Brain pericyte (primary cell): ENCODE data around the gene POC1B.

Experiments
- DNase-seq: peaks from one replicate; pipeline ENCODE4 v3.0.0-alpha.2; 2012; ENCODE audit warnings: low read depth, low spot score

The POC1B gene

GRCh38 chr12:89421092-89421835, 104.6 kb downstream of the POC1B start:
- no peak for DNase-seq

DNA sequence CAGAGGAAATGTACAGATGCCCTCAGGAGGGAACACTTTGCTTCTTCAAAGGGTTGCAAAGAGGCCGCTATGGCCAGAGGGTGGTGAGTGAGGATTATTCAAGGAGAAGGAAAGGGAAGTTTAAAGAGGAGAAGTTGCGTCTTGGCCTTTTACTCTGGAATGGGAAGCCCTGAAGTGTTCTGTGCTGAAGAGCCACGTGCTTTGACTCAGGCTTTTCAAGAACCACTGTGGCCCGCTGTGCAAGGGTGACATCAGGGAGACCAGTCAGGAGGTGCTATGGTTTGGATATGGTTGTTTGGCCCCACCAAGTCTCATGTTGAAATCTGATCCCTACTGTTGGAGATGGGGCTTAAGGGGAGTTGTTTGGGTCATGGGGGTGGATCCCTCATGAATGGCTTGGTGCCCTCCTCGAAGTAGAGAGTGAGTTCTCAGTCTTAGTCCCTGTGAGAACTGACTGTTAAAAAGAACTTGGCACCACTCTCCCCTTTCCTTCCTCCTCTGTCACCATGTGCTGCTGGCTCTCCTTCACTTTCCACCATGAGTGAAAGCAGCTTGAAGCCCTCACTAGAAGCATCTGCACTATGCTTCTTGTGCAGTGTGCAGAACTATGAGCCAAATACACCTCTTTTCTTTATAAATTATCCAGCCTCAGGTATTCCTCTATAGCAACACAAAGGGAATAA, 107.5 kb downstream of the POC1B start:
- no peak for DNase-seq

DNA sequence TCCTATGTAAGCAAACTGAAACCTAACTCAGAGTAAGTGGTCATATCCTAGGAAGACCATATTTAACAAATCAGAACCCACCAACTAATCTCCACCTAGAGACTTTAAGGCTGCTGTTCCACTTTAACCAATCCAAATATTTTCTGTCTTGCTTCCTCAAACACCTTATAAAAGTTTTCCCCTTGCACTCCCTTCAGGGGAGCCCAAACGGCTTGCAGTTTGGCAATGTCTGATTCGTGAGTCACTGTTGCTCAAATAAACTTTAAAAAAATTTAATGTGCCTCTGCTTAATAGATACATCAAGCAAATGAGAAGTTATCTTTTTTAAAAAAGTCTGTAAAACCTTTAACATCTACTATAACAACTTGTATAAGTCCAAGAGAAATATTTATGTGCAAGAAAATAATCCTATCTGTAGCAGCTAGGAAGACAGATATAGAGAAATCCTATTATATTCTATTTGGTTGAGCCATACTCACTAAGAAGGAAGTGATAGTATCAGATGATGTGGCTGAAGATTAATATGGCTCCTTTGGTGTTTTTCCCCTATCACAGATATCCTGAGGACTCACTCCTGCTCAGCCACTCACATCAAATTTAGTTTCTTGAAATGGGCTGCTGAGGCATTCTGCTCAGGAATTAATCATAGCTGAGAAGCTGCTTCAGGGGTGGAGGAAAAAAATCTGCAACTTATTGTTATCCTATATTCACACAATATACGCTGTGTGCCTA, 108.4 kb downstream of the POC1B start:
- DNase-seq, result no peak

DNA sequence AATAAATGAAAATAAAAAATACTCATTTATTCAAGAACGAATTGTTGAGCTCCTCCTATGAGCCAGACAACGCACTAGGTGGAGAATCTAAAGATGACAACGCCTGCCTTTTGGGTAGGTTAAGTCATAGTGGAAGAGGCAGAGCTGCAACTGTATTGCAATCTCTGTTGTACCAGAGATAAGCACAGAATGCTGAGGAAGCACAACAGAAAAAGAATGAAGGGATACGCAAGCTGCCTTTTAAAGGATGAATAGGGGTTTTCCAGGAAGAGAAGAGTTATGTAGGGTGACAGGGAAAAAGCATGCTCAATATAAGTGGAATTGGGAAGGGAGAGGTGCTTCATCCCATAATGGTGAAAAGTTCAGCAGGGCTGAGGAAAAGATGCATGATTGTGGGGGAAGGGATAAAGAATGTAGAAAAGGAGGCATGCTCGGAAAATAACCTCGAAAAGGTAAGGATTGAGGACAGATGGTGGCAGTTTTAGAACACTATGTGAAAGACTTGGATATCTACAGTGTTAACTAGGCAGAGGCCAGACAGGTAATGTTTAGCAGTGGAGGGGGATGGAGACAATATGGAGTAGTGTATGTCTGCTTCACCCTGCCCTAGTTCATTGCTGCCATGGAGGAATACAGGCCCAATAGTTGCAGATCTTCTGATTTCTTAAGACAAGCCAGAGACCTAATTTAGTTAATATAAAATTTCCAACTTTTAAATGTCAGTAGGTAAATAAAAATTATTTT, 109.6 kb downstream of the POC1B start:
- no peak for DNase-seq

- no peak for DNase-seq
These were observed 111.0 kb downstream of the POC1B start for GRCh38 chr12:89414851-89415250.

GRCh38 chr12:89414322-89414721, 111.5 kb downstream of the POC1B start:
- no peak for DNase-seq

GRCh38 chr12:89413234-89413633, 112.6 kb downstream of the POC1B start:
- no peak for DNase-seq

DNA sequence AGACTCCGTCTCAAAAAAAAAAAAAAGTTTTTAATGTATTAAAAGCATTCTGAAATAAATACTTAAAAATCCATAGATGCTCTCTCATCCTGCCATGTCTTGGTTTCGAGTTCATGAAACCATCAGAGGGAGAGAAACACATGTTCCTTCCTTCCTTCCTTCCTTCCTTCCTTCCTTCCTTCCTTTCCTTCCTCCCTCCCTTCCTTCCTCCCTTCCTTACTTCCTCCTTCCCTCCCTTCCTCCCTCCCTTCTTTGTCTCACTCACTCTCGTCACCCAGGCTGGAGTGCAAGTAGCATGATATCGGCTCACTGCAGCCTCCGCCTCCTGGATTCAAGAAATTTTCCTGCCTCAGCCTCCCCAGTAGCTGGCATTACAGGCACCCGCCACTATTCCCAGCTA, 113.2 kb downstream of the POC1B start:
- DNase-seq, result no peak

DNA sequence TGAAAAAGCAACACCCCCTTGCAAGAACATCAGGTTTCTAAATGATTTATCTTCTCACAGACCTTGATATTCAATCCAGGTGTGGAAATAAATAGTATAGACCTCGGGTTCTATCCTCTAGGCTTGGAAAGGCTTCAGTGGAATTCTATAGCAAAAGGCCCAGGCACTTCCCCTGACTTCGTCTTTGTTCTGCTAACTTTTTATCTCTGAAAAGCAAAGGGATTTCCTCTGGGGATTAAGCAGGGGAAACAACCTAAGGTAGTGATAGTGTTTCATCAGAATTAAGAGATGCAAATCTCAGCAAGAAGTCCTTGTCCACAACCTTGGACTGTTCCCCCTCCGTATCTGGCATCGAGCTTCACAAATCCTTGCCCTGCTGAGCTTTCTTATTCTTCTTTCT, 114.0 kb downstream of the POC1B start:
- DNase-seq, result no peak

GRCh38 chr12:89411234-89411633, 114.6 kb downstream of the POC1B start:
- DNase-seq, result no peak

DNA sequence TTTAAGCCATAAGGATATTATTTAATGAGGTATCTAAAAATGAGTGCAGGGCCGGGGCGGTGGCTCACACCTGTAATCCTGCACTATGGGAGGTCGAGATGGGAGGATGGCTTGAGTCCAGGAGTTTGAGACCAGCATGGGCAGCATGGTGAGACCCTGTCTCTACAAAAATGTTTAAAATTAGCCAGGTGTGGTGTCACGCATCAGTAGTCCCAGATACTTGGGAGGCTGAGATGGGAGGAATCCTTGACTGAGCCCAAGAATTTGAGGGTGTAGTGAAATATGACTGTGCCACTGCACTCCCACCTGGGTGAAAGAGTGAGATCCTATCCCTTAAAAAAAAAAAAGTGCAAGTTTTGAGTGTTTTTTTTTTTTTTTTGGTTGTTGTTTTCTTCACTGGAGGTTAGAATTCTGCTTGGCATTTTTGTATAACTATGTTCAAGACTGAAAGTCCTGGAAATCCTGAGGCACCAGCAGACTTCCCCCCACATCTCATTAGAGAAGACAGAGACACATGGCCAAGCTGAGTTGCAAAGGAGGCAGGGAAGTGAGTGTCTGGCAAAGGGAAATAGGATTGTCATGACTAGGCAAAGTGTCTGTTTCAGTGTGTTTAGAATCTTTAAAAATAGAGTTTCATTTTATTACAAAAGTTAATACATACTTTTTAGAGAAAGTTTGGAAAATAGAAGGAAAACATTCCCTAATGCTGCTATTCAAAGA, 120.1 kb downstream of the POC1B start:
- DNase-seq, result no peak

- no peak for DNase-seq
These were observed 124.3 kb downstream of the POC1B start for GRCh38 chr12:89401433-89402058.

DNA sequence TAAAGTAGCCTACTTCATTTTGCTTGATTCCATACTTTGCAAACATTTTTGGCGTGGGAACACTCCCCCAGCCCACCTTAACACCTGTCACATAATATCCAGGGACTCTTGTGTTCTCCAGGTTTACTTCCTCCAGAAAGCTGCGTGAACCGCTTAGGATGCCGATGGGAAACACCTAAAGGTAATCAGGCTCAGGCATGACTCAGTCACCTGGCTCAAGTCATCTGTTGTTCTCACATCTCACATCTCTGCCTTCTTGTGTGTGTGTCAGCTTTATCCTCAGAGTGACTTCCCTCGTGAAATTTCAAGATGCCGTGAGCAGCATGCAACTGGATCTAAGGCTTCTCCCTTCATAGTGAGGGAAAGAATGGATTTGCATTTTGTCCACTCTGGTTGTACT, 125.4 kb downstream of the POC1B start:
- no peak for DNase-seq

DNA sequence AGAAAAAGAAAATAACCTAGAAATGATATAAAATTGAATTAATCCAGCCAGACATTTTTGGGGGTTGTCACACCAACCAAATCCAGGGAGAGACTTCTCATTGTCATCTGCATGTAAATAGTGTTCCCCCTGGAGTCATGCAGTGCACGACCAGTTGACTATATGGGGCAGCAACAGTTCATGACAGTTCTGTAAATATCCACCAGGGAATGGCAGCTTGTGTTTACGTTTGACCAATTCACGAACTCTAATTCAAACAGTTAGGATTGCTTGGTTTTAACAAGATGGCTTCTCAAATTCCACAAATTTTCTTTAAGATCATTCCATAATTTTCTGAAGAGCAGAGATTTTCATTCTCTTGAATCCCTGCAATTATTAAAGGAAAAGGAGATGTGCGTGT, 130.1 kb downstream of the POC1B start:
- no peak for DNase-seq

- DNase-seq, result no peak
These were observed 132.2 kb downstream of the POC1B start for GRCh38 chr12:89393551-89394121.

DNA sequence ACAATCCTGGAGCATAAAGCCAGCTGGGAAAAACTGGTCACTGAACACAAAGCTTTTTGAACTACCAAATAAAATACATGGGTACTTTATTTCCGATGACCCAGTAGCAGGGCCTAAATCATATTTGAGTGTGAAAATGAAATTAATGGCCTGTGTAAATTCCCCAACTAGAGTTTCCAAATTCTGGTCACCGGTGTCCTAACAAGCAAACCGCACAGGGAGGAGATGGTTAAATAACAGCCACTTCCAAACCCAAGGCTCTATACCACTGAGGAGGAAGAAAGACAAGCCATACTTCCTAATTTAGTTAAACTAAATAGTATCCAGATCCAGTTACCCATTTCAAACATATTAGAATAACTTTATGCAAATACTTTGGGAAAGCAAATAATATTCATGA, 133.5 kb downstream of the POC1B start:
- DNase-seq, result no peak

- no peak for DNase-seq
These were observed 134.0 kb downstream of the POC1B start for GRCh38 chr12:89391726-89392336.

- peak; percentile 22 for DNase-seq
These were observed 134.8 kb downstream of the POC1B start for GRCh38 chr12:89390802-89391673.
